Left lung (tissue), 14 donors: ENCODE measurements around the gene GINS2. TPM values are rescaled to one million over a fixed set of nuclear protein-coding genes. Genes with fewer than 3 reads are reported as not detected.

ENCODE experiments used
- ATAC-seq: fragments of 200-7000 bp; cut with Tn5 transposase; one replicate; pipeline ENCODE4 v1.9.1; 2020; ENCODE audit warnings: moderate library complexity
- DNase-seq, 4 donors: peaks; one replicate each; pipeline ENCODE4 v3.0.0-alpha.2; 2013 to 2020
- H3K27ac ChIP-seq, 2 donors: fragments of 200-600 bp; sonication (generic) in 1 of 2; one replicate each; pipeline versions ENCODE4 v1.5.0 to v1.8.0; 2020 to 2021
- H3K27me3 ChIP-seq, 2 donors: fragments of 200-600 bp; sonication (generic) in 1 of 2; one replicate each; pipeline versions ENCODE4 v1.5.0 to v1.8.0; 2020 to 2021
- H3K36me3 ChIP-seq, 2 donors: fragments of 200-600 bp; sonication (generic) in 1 of 2; one replicate each; pipeline versions ENCODE4 v1.5.0 to v1.8.0; 2020 to 2021
- H3K4me1 ChIP-seq, 2 donors: fragments of 200-600 bp; one replicate each; pipeline ENCODE4 v1.8.0; 2021
- H3K4me3 ChIP-seq, 2 donors: fragments of 200-600 bp; sonication (generic) in 1 of 2; one replicate each; pipeline versions ENCODE4 v1.5.0 to v1.8.0; 2020 to 2021; ENCODE audit warnings: mild to moderate bottlenecking in 1 of 2
- H3K9me3 ChIP-seq, 2 donors: fragments of 200-600 bp; sonication (generic) in 1 of 2; one replicate each; pipeline versions ENCODE4 v1.5.0 to v1.8.0; 2020 to 2021
- intact Hi-C, 2 donors: fragments of 100-400 bp; cut with DNase I; formaldehyde crosslinking; loops; one replicate each; pipeline versions ENCODE4 v1.11.2 to v1.14.2; 2022
- long read RNA-seq, 12 donors: library from polyadenylated mRNA in 2 of 12; unstranded in 2 of 12; transcript quantifications; one replicate each; pipeline ENCODE4 v2.0.0 and lab custom pipeline, GENCODE V29; 2019 to 2026
- polyA plus RNA-seq, 6 donors: library from polyadenylated mRNA; unstranded; fragments of 120-200 nt; gene quantifications; one replicate each; pipeline ENCODE4 v1.2.1, GENCODE V29; 2013; ENCODE audit not compliant: insufficient read length in 6 of 6
- total RNA-seq, 2 donors: library from RNA; stranded (reverse); fragmentation: NEBNext Ultra II Directional; extraction: Animal tissue kit (Norgen Biotek cat#: 25700); gene quantifications; one replicate each; pipeline ENCODE4 v1.2.1, GENCODE V29; 2021
- TF ChIP-seq, protein P1 (sequence below), 2 donors: fragments of 200-600 bp; sonication (generic) in 1 of 2; IDR thresholded peaks; one replicate each; pipeline versions ENCODE4 v1.5.0 to v1.8.0; 2021; ENCODE audit warnings: antibody characterized with exemption in 2 of 2
- donor health status: DM: no; HTN: yes; CAD: no.
- donor health status: DM: no; HTN: no; CAD: no.

The GINS2 gene
- 1 to 10 TPM; 4.2 to 8.5 TPM for total RNA-seq
- 10 to 100 TPM; 12.9 to 17.4 (median 14.8) TPM for polyA plus RNA-seq
- long read RNA-seq, donor 1, transcript GINS2-201 (5 exons, 2,673 nt) = major isoform, 24 of 24 reads
- long read RNA-seq, donor 1, partial matches to known transcripts = 0 of 24 reads
- long read RNA-seq, donor 1, other reads (novel, unspliced or antisense) = 0 of 24 reads
- long read RNA-seq, donor 2, transcript GINS2-201 (5 exons, 2,673 nt) = major isoform, 34 of 34 reads
- long read RNA-seq, donor 2, partial matches to known transcripts = 0 of 34 reads
- long read RNA-seq, donor 2, other reads (novel, unspliced or antisense) = 0 of 34 reads
- long read RNA-seq, donor 3, transcript GINS2-201 (5 exons, 2,673 nt) = major isoform, 27 of 55 reads
- long read RNA-seq, donor 3, partial matches to known transcripts = 28 of 55 reads
- long read RNA-seq, donor 3, other reads (novel, unspliced or antisense) = 0 of 55 reads
- long read RNA-seq, donor 4, transcript GINS2-201 (5 exons, 2,673 nt) = major isoform, 10 of 10 reads
- long read RNA-seq, donor 4, partial matches to known transcripts = 0 of 10 reads
- long read RNA-seq, donor 4, other reads (novel, unspliced or antisense) = 0 of 10 reads
- long read RNA-seq, donor 5, transcript GINS2-201 (5 exons, 2,673 nt) = major isoform, 14 of 14 reads
- long read RNA-seq, donor 5, partial matches to known transcripts = 0 of 14 reads
- long read RNA-seq, donor 5, other reads (novel, unspliced or antisense) = 0 of 14 reads
- long read RNA-seq, donor 6, transcript GINS2-201 (5 exons, 2,673 nt) = major isoform, 17 of 17 reads
- long read RNA-seq, donor 6, partial matches to known transcripts = 0 of 17 reads
- long read RNA-seq, donor 6, other reads (novel, unspliced or antisense) = 0 of 17 reads
- long read RNA-seq, donor 7, transcript GINS2-201 (5 exons, 2,673 nt) = major isoform, 20 of 20 reads
- long read RNA-seq, donor 7, partial matches to known transcripts = 0 of 20 reads
- long read RNA-seq, donor 7, other reads (novel, unspliced or antisense) = 0 of 20 reads
- long read RNA-seq, donor 8, transcript GINS2-201 (5 exons, 2,673 nt) = major isoform, 12 of 12 reads
- long read RNA-seq, donor 8, partial matches to known transcripts = 0 of 12 reads
- long read RNA-seq, donor 8, other reads (novel, unspliced or antisense) = 0 of 12 reads
- long read RNA-seq, donor 9 = 0 reads
- long read RNA-seq, donor 10, transcript GINS2-201 (5 exons, 2,673 nt) = major isoform, 31 of 34 reads
- long read RNA-seq, donor 10, partial matches to known transcripts = 2 of 34 reads
- long read RNA-seq, donor 10, other reads (novel, unspliced or antisense) = 1 of 34 reads
- long read RNA-seq, donor 11 = 0 reads
- long read RNA-seq, donor 12, transcript GINS2-201 (5 exons, 2,673 nt) = major isoform, 9 of 9 reads
- long read RNA-seq, donor 12, partial matches to known transcripts = 0 of 9 reads
- long read RNA-seq, donor 12, other reads (novel, unspliced or antisense) = 0 of 9 reads

DNA sequence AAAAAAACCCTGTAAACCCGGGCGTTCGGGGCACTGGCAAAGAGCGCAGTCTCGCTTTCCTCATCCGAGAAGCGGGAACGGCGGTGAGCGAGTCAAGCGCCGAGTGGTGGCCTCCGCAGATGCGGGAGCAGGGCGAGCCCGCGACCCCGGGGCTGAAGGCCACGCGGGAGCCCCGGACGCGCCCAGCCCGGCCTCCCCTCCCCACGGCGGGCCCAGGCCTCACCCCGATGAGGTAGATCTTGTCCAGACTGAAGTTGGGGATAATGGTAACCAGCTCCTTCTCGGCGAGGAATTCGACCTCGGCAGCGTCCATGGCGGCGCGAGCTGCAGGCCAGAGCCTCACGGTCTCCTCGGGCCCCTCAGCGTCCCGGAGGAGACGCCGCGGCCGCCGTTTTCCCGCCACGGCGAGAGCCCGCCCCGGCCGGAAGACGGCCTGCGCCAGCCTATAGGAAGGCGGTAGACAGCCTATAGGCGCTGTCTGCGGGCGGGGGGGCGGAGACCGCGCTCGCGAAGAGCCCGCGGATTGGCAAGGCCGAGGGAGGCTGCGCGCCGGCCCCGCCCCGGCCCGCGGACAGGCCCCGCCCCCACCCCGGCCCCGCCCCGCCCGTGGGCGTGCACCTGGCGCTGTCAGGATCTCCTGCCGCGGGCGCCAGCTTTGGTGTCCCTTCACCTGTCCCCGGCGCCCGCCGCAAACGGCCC, at the start of gene GINS2:
GINS2 (minus strand) TSS at position 369 of the 699 bp plus-strand sequence; CDS start at position 313, 56 bp downstream.
- no peak within 1 kb of the TSS for H3K27ac ChIP-seq
- H3K27me3 ChIP-seq = peaks cover 0 to 11% of the 10 kb centered on the region in 2 donors
- no peaks in the 10 kb centered on the region for H3K36me3 ChIP-seq
- peak within 1 kb of the TSS; percentile 70 to 76 for H3K4me3 ChIP-seq
- intact Hi-C loops = no loop called here
- ATAC-seq (peak; percentile 100), DNase-seq (peak; percentile 77 to 97 (median 92))
- H3K9me3 ChIP-seq = no peaks in the 10 kb centered on the region
- peaks cover 10 to 21% of the 10 kb centered on the region in 2 donors for H3K4me1 ChIP-seq
- TF ChIP-seq, protein P1, sequence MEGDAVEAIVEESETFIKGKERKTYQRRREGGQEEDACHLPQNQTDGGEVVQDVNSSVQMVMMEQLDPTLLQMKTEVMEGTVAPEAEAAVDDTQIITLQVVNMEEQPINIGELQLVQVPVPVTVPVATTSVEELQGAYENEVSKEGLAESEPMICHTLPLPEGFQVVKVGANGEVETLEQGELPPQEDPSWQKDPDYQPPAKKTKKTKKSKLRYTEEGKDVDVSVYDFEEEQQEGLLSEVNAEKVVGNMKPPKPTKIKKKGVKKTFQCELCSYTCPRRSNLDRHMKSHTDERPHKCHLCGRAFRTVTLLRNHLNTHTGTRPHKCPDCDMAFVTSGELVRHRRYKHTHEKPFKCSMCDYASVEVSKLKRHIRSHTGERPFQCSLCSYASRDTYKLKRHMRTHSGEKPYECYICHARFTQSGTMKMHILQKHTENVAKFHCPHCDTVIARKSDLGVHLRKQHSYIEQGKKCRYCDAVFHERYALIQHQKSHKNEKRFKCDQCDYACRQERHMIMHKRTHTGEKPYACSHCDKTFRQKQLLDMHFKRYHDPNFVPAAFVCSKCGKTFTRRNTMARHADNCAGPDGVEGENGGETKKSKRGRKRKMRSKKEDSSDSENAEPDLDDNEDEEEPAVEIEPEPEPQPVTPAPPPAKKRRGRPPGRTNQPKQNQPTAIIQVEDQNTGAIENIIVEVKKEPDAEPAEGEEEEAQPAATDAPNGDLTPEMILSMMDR (IDR thresholded peaks at IDR 0.05) = no peak

DNA sequence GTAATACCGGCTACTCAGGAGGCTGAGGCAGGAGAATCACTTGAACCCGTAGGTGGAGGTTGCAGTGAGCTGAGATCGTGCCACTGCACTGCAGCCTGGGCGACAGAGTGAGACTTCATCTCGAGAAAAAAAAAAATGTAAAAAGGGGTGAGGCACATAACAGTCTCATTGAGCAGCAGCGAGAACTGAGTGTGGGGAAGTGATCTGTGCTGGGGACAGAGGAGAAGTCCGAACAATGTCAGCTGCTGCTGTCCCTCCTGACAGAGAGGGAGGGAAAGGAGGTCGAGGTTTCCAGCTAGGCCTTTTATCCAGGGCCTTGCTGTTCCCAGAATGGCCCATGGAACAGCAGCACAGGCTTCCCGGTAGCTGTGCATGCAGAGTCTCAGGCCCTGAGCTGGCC, 48.2 kb upstream of the GINS2 start:
- DNase-seq = no peak
- no peak overlapping the region for H3K27ac ChIP-seq
- intact Hi-C loops = no loop called here
- no peaks in the 10 kb centered on the region for H3K9me3 ChIP-seq
- H3K4me3 ChIP-seq = no peak overlapping the region
- H3K36me3 ChIP-seq = no peaks in the 10 kb centered on the region
- ATAC-seq = no peak
- H3K27me3 ChIP-seq = no peaks in the 10 kb centered on the region
- H3K4me1 ChIP-seq = peaks cover 0 to 17% of the 10 kb centered on the region in 2 donors
- TF ChIP-seq, protein P1 (IDR thresholded peaks at IDR 0.05) = no peak

DNA sequence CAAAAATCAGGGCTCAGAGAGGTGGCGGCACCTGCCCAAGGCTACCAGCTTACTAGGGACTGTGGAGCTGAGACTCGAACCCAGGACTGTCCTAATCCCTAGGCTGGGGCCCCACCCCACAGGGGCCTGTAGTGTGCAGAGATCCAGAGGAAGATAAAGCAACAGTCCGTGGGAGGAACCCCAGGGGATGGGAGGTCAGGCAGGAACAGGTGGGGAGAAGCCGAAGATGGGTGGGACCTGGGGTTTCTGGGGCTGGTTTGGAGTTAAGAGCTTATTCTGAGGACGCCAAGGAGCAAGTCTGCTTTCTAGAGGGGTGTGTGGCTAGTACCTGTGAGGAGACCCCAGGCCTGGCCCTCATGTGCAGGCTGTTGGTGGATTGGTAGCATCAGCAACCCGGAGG, 47.2 kb upstream of the GINS2 start:
- Histone ChIP-seq H3K27ac (no peak overlapping the region), H3K27me3 (no peaks in the 10 kb centered on the region), H3K4me3 (no peak overlapping the region), H3K9me3 (no peaks in the 10 kb centered on the region), H3K36me3 (no peaks in the 10 kb centered on the region), H3K4me1 (peaks cover 0 to 17% of the 10 kb centered on the region in 2 donors)
- no peak for DNase-seq
- intact Hi-C loops = no loop called here
- no peak for ATAC-seq
- TF ChIP-seq, protein P1 (IDR thresholded peaks at IDR 0.05) = no peak

DNA sequence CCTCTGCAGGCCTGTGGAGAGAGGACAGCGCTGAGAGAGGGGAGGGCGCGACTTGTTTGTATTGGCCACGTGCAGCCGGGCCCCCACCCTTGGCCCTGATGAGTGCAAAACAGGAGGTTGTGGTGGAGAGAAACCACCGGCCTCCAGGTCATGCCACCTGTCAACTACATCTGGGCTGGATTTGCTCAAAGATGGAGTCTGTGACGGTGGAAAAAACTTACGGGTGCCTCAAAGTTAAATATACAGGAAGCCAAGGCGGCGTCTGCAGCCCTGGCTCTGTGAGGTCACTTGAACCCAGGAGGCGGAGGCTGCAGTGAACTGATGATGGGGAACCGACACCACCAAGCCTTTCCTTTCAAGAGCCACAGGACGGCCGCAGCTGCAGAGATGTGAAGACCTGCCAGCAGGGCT, 46.5 kb upstream of the GINS2 start:
- intact Hi-C loops = no loop called here
- peak; percentile 8 for ATAC-seq
- DNase-seq = no peak
- TF ChIP-seq, protein P1 (IDR thresholded peaks at IDR 0.05) = no peak
- Histone ChIP-seq H3K9me3 (no peaks in the 10 kb centered on the region), H3K27ac (no peak overlapping the region), H3K27me3 (no peaks in the 10 kb centered on the region), H3K4me1 (peaks cover 0 to 17% of the 10 kb centered on the region in 2 donors), H3K4me3 (no peak overlapping the region), H3K36me3 (no peaks in the 10 kb centered on the region)
